A673 (cell line): ENCODE data around the gene DUOXA2. TPM values are rescaled to one million over a fixed set of nuclear protein-coding genes. Genes with fewer than 3 reads are reported as not detected.
"Not testable (repeated sequence)": the region's sequence is repeated elsewhere in the genome, so short reads cannot be mapped to it uniquely, and the experiment has no call there.

ENCODE experiments used
- BruUV-seq: library from RNA; stranded (reverse); fragments of 400-500 nt; replicated peaks from 2 replicates; lab custom pipeline; 2021; lab: Mats Ljungman, UMichigan
- CTCF ChIA-PET: fragments of 300-600 bp; sonication (Branson Sonifier 250); formaldehyde crosslinking; loops from one replicate; lab custom pipeline; 2022; ENCODE audit warnings: antibody characterized with exemption; lab: Charles Lee
- POLR2A ChIA-PET: fragments of 300-600 bp; sonication (Branson Sonifier 250); formaldehyde crosslinking; loops from one replicate; lab custom pipeline; 2022; ENCODE audit warnings: antibody characterized with exemption; ENCODE audit not compliant: low non-redundant PET; lab: Charles Lee
- DNase-seq: peaks from one replicate; pipeline ENCODE4 v3.0.0-alpha.2; 2015; ENCODE audit warnings: low spot score
- H3K27ac ChIP-seq: fragments of 200-600 bp; sonication (generic); 2 replicates; pipeline ENCODE4 v1.5.1; 2016; ENCODE audit warnings: mixed run types, low read depth, mild to moderate bottlenecking, mixed read lengths, antibody characterized with exemption, low read length; ENCODE audit not compliant: poor library complexity, severe bottlenecking
- H3K27me3 ChIP-seq: fragments of 200-600 bp; sonication (generic); replicated peaks from 2 replicates; pipeline ENCODE4 v1.6.1; 2017; ENCODE audit warnings: mixed run types, low read depth, mild to moderate bottlenecking, mixed read lengths, antibody characterized with exemption, low read length; ENCODE audit not compliant: insufficient read depth, poor library complexity
- H3K36me3 ChIP-seq: fragments of 200-600 bp; sonication (generic); 2 replicates; pipeline ENCODE4 v1.6.1; 2016; ENCODE audit warnings: mixed run types, mild to moderate bottlenecking, mixed read lengths, antibody characterized with exemption, low read length; ENCODE audit not compliant: insufficient read depth, poor library complexity, severe bottlenecking
- H3K4me1 ChIP-seq: fragments of 200-600 bp; sonication (generic); 2 replicates; pipeline ENCODE4 v1.6.1; 2017; ENCODE audit warnings: mixed run types, mild to moderate bottlenecking, mixed read lengths, antibody characterized with exemption, low read length; ENCODE audit not compliant: insufficient read depth, poor library complexity, severe bottlenecking
- H3K4me3 ChIP-seq: fragments of 200-600 bp; sonication (generic); 2 replicates; pipeline ENCODE4 v1.5.1; 2016; ENCODE audit warnings: low read depth, mixed run types, mild to moderate bottlenecking, mixed read lengths, low read length; ENCODE audit not compliant: poor library complexity, severe bottlenecking
- H3K9me3 ChIP-seq: fragments of 200-600 bp; sonication (generic); 2 replicates; pipeline ENCODE4 v1.6.1; 2016; ENCODE audit warnings: mixed run types, low read depth, mild to moderate bottlenecking, mixed read lengths, antibody characterized with exemption, low read length; ENCODE audit not compliant: poor library complexity, severe bottlenecking
- intact Hi-C: fragments of 100-400 bp; cut with micrococcal nuclease; formaldehyde crosslinking; loops from one replicate; pipeline ENCODE4 v1.10.0; 2022; ENCODE audit not compliant: unreplicated experiment
- total RNA-seq: library from RNA; stranded (reverse); gene quantifications from 2 replicates; pipeline ENCODE4 v1.2.3, GENCODE V29; 2021

Gene DUOXA2
- total RNA-seq, 1 experiment from 2014 or later = not detected

DNA sequence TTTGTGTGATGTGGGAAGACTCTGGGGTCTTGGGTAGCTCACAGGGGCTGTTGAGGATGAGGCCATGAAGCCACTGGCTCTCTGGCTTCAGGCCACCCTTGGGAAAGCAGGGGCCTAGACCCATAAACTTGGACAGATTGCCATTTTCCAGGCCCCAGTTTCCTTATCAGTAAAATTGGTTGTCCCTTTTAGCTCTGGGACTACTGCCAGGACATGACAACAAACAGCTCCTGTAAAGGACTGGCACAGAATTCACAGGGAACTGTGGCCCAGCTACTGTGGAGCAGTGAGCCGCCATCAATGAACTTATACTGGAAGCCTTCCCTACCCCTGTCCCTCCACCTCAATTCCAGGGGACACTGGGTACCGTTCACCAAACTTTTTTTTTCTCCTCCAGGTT, 36.7 kb upstream of the DUOXA2 start:
- H3K9me3 ChIP-seq, DNase-seq, CTCF ChIA-PET, H3K27ac ChIP-seq, H3K4me1 ChIP-seq, BruUV-seq, intact Hi-C loops, H3K4me3 ChIP-seq, H3K36me3 ChIP-seq, H3K27me3 ChIP-seq, POLR2A ChIA-PET: not testable (repeated sequence)

DNA sequence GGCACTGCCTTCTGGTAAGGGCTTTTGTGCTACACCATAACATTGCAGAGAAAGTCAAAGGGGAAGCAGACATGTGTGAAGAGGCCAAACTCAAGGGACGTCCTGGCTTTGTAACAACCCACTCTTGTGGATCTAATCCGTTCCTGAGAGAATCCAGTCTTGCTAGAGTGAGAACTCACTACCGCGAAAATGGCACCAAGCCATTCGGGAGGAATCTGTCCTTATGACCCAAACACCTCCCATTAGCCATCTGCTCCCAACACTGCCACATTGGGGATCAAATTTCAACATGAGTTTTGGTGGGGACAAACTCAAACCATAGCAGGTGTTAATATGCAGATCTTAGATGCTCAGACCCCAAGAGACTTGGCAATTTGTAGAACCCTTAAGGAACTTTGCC, 34.9 kb upstream of the DUOXA2 start:
- CTCF ChIA-PET, H3K9me3 ChIP-seq, BruUV-seq: not testable (repeated sequence)

DNA sequence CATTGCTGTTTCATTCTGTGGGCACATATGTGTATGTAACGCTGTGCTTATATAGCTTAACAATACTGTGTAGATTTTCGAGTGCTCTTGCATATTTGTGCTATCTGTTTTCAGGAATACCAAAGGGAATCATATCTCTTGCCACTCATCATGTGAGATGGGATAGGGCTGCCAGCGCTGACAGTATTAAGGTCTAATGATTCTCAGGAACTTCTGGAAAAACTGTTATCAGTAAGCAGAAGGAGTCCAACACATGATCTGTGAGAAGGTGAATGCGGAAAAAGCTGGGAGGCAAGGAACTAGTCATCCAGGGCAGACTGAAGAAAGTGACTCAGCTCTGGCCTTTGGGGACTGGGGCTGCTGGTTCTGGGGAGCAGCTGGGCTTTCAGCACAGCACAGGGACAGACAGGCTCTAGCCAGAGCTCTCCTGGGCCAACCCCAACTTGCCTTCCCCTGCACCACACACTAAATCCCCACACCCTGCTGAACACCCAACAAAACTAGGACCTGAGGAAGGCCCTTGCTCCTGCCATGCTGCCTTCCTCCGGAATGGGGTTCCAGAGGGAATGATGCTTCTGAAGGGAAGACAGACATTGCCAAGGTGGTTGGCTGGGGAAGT, 34.4 kb upstream of the DUOXA2 start:
- H3K9me3 ChIP-seq, H3K27ac ChIP-seq, intact Hi-C loops, BruUV-seq, DNase-seq, H3K4me1 ChIP-seq, H3K4me3 ChIP-seq, H3K36me3 ChIP-seq, POLR2A ChIA-PET, CTCF ChIA-PET, H3K27me3 ChIP-seq: not testable (repeated sequence)

More for the DNA sequence above, 34.9 kb upstream of the DUOXA2 start:
- DNase-seq, H3K27ac ChIP-seq, H3K4me3 ChIP-seq, H3K36me3 ChIP-seq, POLR2A ChIA-PET, H3K4me1 ChIP-seq, intact Hi-C loops, H3K27me3 ChIP-seq: not testable (repeated sequence)

DNA sequence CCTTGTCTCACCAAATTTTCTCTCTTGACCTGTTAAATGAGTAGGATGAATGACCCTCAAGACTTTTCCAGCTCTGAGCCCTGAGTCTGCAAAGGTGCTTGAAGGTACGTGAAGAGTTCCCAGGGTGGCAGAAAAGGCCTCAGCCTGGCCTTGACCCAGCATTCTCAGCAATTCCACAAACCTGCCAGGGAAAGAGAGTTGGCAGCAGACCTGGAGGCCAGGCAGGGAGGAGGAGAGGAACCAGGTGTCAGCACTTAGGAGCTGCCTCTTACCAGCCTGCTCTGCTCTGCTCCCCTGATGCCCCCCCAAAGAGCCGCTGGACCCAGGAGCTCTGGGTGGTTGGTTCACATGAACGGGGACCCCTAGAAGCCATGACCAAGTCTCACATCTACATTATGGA, 33.5 kb upstream of the DUOXA2 start:
- DNase-seq, intact Hi-C loops, H3K27me3 ChIP-seq, POLR2A ChIA-PET, H3K9me3 ChIP-seq, H3K4me3 ChIP-seq, H3K4me1 ChIP-seq, H3K27ac ChIP-seq, BruUV-seq, H3K36me3 ChIP-seq: not testable (repeated sequence)
- CTCF ChIA-PET = interaction anchor here (0.7 kb wide), 1 partner anchor 29 kb away, joined by 3 read pairs; no protein-coding TSS in a partner anchor

DNA sequence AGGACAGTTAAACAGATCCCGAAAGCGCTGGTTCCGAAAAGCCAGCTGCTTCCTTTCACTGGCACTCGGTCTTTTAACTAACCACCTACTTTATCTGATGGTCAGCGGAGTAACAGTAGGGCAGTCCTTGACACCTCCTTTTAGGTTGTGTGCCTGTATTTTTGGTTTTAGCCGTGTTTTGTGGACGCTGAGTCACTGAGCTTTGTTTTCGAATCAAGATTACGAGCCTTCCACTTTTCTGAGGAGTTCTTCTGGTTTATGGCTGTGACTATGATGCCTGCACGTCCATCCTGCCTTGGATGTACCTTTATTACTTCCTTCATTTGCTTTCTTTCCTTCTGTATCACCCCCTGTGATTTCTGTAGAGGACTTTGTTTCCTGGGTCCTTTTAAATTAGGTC, 31.7 kb upstream of the DUOXA2 start:
- H3K27ac ChIP-seq, BruUV-seq, H3K4me3 ChIP-seq, DNase-seq, intact Hi-C loops, H3K4me1 ChIP-seq, H3K36me3 ChIP-seq, POLR2A ChIA-PET, H3K9me3 ChIP-seq, CTCF ChIA-PET, H3K27me3 ChIP-seq: not testable (repeated sequence)
